DMS153 (cell line): ENCODE results near the gene NTSR1.

Experiments
- DNase-seq: peaks from one replicate; lab custom pipeline; 2025; lab: John Stamatoyannopoulos, UW

The NTSR1 gene

DNA sequence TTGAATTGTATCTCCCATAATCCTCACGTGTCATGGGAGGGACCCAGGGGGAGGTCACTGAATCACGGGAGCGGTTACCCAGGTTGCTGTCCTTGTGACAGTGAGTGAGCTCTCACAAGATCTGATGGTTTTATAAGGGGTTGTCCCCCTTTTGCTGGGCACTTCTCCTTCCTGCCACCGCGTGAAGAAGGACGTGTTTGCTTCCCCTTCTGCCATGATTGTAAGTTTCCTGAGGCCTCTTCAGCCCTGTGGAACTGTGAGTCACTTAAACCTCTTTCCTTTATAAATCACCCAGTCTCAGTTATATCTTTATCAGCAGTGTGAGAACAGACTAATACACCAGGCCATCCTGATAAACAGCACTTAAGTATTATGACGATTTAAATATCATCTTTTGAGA lies 78.7 kb downstream of the NTSR1 start:
- DNase-seq, result no peak

DNA sequence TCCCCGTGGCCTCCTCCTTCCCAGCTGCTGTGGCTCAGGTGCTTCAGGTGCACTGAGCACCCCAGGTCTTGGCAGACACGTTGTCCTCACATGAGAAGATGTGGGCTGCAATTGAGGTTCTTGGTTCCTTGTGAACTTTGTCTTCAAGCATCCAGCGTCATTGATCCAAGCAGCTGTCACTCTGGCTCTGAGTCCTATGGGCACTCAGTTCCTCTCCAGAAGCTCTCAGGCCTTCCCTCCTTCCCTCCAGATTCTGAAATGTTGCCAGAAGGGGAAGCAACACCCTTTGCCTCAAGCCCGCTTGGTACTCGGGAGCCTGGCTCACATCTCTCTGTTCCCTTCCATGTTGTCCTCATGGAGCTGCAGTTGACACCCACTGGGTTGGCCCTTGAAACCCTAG lies 79.2 kb downstream of the NTSR1 start:
- DNase-seq, result no peak

DNA sequence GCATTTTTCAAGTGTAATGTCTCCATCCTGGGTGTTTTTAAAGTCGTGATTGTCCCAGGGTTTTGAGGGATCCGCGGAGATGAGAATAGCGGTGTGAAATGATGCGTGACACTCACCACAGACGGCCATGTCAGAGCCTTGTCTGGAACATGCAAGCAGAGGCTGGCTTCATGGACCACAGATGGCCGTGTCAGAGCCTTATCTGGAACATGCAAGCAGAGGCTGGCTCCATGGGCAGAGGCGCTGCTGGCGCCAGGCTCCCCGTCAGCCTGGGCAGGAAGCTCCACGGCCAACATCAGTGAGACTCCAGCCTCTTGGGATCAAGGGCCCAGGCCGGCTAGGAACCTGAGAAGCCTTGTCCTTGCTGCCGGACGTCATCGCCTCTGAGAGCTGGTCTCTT lies 80.0 kb downstream of the NTSR1 start:
- no peak for DNase-seq

DNA sequence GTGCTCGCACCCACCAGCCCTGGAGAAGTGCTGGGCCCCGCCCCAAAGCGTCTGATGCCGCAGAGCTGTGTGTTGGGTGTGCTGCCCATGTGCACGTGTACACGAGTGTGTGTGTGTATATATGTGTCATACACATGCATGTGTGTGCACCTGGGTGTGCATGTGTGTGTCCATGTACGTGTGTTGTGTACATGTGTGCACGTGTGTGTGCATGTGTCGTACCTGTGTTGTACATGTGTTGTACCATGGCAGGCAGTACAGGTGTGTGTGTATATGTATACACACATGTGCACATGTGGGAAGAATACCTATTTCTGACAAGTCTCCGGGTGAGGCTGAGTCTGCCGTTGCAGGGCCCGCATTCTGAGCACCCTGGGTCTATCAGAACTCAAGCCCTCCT lies 81.4 kb downstream of the NTSR1 start:
- no peak for DNase-seq

DNA sequence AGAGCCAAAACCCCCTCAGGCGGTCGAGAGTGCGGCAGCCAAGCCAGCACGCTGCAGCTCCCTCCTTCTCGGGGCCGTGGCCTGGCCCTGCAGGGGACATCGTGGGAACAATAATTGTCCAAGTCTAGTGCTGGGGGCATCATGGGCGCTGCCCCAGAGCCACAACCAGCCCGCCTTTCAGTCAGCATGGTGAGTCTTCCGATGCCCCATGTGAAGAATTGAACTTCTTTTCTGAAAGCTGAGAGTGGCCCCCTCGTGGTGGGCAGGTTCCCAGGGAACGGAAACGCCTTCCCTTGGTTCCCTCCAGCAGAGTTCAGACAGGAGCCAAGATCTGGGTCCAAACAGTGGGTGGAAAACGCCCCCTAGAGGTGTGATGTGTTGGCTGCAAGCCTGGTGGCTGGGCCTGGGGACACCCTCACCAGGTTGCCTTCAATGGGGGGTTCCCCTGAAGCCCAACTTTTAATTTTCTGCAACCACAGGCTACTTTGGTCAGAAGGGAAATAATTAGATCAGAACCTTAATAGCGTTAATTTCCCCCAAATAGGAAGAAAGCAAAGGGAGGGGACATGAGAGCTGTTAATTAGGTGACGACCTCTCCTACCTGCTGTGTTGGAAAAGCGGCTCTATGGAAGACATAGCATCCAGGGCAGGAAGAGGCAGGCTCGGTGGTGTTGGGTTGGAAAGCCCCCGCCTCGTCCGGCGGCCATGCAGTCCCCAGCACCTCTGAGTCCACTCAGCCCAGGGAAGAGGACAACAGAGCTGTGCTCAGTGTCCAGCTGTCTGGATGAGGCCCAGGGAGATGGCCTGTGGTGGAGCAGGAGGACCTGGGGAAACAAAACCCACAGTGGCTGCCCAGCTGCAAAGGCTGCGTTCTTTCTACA lies 82.9 kb downstream of the NTSR1 start:
- peak; percentile 80 for DNase-seq

DNA sequence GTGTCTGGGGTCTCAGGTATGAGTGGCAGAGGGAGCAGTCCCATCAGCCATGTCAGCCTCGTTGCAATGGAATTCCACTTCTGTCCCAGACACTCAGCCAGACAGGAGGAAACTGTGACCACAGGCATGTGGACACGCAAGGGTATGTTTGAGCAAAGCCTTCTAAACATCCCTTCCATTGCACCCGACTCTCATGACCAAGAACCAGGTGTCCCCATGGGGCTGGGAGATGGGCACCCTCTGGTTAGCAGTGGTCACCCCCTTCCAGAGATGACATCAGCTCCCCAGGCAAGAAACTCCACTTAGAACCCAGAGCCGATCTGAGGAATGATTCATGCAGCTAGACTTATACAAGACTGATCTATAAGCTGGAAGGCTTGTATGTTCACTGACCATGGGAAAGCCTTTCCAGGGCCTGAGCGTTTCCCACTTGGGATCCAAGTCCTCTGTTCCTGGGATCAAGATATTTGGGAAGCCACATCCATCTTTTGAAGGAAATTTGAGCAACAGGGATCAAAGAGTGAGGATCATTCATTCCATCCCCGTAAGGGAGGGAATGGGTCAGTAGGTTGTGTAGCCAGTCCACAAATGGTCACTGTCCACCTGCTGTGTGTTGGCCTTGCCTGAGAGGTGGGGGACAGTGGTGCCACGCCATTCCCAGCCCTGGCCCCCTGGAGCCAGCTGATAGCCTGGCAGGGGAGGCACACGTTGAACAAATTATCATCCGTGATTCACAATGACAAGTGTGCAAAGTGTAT lies 83.7 kb downstream of the NTSR1 start:
- DNase-seq, result no peak

DNA sequence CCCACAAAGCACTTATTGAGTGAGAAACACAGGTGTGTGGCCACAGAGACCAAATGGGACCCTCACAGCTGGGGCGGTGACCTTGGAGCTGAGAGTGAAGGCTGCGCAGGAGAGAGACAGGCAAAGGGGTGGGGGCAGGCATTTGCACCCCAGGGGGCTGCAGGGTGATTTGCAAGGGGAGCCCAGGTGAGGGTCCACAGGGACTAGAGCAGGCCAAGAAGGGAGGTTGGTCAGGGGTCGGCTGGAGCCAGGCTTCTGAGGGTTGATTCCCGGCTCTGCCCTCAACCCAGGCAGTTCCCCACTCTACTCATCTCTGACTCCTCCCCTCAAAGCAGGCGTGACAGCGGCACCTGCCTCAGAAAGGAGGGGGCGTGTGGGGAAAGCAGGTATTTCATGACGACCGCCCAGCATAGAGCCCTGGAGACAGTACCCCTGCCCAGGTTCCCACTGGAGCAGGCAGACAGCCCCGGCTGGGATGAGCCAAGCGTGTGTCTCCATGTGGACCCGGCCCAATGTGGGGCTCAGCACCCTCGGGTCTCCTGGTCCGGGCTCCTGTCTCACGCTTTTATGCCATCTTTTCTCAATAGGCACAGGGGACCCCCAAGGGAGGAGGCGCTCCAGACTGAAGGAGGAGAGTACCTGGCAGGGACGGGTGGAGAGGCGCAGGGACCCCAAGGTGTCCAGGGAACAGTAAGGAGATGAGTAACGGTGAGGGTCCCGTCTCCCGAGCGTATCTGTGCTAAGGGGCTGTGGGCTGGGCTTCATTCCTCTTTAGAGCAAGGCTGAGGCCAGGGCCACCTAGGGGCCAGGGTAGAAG lies 84.5 kb downstream of the NTSR1 start:
- DNase-seq, result no peak

DNA sequence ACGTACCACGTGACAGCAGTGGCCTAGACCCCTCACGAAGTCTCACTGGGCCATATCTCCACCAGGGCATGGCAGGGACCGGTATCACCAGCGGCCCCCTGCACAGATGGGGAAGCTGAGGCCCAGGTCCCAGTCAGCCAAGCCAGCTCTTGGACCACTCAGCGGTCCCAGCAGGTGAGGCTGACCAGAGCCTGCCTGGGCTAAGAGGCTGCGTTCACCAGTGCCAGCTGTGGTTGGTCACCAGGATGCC lies 85.0 kb downstream of the NTSR1 start:
- no peak for DNase-seq

DNA sequence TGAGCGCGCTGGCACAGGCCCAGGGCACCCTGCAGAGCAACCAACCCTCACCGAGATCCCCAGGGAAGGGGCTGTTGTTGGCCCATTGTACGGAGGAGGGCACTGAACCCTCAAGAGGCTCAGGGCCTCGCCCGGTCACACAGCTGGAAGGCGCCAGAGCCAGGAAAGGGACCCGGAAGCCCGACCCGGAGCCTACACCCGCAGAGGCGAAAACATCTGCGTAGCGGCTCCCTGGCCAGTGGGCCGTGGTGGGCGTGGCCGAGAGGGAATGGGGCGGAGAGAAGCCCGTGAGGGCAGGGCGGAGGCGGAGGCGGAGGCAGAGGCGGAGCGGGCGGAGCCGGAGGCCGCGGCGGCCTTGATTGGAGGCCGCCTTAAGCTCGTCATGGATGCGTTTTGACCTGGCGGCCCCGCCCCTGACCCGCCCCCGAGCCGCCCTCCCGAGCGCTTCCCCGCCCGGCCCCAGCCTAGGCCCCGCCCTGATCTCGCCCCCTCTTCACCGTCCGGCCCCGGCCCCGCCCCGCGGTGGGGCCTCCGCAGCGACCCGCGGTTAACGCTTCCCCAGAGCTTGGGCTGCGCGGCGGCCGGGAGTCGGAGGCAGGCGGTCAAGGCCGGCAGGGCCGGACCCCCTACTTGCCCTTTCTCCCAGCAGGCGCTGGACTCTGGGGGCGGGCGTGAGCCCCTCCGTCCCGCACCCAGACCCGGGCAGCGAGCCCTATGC lies 85.5 kb downstream of the NTSR1 start:
- peak; percentile 90 for DNase-seq

DNA sequence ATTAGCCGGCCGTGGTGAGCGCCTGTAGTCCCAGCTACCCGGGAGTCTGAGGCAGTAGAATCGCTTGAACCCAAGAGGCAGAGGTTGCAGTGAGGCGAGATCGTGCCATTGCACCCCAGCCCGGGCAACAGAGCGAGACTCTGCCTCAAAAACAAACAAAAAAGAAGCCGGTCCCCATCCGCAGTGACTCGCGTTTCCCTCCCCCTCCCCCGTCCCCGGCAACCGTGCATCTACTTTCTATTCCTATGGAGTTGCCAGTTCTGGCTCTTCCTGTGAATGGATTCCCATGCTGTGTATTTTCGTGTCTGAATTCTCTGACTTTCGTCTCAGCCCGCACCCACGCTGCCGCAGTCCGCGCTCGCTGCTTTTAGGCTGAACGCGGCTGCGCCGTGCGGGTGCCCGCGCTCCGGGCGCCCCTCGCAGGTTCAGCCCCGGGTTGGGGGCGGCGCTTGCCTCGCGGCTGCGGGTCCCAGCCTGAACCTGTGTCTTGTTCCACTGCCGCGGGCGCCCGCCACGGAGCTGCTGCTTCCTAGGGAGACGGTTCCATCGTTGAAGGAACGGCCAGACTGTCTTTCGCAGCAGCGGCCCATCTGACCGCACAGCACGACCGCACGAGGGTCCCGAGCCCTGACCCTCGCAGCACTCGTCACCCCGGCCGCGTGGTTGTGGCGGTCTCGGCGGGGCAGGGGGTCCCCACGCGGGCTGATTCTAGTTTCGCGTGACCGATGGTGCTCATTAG lies 86.6 kb downstream of the NTSR1 start:
- DNase-seq, result peak; percentile 19

DNA sequence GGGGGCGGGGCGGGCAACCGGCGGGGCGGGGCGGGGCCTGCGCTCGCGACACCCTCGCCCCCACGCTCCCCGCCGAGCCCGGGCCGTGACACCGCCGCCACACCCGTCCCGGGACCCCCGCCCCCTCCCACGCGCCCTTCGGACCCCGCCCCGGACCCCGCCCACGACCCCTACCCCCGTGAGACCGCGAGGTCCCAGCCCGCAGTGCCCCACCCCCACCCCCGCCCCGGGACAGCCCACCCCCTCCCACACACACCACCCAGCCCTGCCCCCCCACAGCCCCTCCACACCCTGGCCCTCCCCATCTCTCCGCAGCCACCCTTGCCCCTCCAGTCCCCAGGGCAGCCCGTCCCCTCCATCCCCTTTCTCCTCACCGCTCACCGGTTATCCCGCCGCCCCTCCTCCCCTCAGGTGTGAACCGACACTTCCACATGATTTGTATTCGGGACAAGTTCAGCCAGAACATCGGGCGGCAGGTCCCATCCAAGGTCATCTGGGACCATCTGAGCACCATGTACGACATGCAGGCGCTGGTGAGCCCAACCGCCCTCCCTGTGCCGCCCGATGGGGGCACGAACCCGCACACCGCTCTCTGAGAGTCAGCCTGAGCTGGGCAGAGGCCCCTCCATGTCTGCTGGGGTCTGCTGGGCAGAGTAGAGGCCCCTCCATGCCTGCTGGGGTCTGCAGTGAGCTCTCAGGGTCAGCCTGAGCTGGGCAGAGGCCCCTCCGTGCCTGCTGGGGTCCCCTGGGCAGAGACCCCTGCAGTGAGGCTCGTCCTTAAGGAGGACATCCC lies 88.3 kb downstream of the NTSR1 start:
- no peak for DNase-seq

DNA sequence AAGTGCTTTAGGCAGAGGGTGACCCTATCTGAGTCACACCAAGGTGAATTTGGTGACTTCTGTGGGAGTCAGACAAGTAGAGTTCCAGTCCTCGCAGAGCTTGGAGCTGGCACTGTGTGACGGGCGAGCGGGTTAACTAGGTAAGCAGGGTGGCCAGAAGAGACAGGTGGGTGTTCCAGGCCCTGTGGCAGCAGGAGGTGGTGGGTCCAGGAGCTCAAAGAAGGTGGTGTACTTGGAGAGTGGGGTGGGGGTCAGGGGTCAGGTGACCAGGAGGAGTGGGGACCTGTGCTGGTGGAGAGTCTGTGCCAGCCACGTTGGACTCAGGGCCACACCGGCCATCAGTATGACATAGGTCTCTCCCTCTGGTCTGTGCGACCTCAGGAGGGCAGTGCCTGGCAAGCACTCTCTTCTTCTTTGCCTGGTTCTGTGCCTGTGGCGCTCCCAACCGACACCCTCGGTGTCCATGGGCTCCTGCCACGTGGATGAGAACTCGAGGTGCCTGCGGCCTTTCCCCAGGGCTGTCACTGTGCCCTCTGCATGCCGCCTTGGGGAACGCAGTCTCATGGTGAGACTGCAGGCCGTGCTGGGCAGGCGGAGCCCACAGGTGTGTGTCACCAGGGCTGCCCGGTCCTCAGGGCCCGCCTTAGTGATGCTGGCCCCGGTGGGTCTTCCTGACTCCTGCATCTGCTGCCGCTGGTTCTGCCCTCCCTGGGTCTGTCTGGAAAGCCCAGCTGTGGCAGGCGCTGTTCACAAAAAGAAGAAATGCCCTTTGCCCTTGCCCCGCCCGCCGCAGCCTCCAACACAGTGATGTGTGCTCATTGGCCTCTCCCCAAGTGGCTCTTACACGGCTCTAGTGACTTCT lies 89.3 kb downstream of the NTSR1 start:
- no peak for DNase-seq

DNA sequence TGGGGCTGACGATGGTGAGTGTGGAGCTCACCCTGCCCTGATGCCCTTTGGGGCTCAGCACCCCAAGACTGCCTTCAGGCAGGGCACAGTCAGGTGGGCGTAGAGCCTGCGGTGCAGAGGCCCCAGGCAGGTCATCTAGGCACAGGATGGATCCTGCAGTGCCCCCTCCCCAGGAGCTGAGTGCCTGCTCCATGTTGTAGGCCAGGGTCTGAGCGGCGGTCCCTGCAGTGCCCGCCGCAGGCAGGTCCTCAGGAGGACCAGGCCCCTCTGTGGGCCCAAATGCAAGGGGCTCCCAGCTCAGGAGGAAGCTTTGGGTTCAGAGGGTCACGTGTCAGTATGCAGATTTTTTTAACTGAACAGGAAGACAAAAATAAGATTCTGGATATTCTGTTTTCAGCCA lies 90.4 kb downstream of the NTSR1 start:
- no peak for DNase-seq

DNA sequence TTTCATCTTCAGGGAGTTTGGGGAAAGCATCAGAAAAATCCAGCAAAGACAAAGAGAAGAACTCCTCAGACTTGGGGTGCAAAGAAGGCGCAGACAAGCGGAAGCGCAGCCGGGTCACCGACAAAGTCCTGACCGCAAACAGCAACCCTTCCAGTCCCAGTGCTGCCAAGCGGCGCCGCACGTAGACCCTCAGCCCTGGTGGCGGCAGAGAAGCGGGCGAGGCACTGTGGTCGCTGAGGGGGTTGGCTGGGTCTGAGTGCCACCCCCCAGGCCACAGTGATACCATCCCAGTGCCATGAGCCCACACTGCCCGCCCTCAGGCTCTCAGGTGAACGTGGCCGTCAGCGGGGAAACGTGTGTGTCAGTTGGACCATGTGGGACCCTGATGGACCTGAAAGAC lies 90.8 kb downstream of the NTSR1 start:
- no peak for DNase-seq

DNA sequence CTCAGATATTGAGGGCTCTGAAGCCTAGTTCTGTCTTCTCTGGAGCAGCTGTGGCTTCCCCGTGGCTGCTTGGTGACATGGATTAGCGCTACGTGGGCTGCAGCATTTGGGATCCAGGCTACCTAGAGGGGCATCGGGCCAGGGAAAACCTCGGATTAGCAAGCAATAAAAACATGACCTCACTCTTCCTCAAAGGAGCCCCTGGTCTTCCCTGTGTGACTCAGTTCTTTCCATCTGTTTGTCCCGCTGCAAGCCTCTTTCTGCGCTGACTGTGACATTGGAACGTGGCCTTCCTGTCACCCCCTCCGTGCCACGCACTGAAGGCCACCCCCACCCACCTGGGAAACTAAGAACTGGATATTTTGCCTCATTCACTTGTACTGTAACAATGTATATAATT lies 91.2 kb downstream of the NTSR1 start:
- DNase-seq, result no peak

DNA sequence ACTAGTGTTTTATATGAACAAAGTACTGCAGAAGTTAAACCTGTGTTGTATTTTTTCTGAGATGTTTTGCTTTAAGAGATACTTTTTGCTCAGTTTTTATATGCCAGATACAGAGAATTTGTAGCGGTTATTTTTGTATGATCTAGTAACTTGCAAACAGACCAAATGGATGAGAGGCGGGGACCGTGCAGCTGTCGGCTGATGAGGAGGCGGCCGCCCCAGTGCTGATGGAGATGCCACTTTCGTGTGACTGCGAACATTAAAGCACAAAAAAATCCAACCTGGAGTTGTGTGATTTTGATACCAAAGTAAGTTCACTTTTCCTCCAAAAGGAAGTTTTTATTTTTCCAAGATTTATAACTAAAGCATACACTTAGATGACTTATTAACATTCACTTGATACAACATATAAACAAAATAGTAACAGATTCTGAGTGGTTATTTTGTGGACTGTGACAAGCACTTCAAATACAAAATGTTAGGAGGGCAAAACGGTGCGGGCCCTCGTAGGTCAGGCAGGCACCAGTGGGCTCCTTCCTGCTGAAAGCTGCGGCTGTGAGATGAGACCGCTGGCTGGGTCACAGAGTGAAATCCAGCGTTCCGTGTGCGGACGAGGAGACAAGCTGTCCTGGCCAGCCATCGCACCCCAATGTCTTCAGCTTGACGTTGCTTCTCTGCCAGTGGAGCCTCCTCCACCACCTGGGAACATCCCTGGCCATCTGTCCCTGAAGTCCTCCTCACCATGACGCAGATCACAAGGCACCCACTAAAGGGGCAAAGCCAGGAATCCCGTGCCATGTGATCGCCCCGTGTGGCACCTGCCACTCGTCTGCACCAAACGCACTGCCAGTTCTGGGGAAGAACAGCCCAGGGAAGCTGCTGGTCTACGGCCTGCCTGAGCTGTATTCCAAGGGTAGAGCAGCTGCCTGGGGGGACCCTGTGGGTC lies 92.0 kb downstream of the NTSR1 start:
- DNase-seq, result no peak

DNA sequence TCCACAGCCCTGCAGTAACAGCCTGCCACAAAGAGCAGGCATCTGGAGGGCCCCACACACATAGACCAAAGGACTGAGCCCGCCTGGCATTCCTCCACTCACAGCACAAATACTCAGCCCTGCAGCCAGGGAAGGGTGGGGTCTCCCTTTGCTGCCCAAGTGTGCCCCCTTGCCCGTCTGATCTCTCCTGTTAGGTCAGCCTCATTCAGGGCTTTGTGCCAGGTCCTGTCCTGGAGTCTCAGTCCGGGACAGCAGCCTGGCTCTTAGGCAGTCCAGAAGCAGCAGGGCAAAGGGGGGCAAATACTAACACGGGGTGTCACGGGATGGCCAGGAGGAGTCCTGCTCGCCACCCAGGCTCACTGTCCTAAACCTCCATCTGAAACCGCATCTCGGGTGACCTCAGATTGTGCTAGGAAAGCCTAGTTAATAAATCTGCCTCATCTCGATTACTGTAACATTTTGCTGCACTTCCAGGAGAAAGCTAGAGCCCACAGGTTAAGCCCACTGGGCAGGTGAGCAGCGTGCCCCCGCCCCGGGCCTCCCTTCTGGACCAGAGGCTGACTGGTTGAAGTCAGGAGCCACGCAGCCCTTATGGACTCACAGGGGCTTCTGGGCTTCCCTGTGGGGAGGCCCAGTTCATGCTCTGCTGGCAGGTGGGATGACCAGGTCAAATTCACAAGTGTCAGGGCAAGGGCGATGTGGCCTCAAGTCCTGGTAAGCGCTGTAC lies 92.8 kb downstream of the NTSR1 start:
- no peak for DNase-seq
